OCI-LY7 (cell line): ENCODE measurements around the gene MFSD6L.

Experiments used
- CTCF ChIP-seq: fragments of 200-600 bp; sonication (generic); conservative IDR thresholded peaks from 2 replicates; pipeline ENCODE4 v1.5.1; 2014; ENCODE audit warnings: mild to moderate bottlenecking, antibody characterized with exemption, low read length, moderate library complexity, mixed read lengths
- EZH2phosphoT487 ChIP-seq: fragments of 200-600 bp; sonication (generic); IDR thresholded peaks from 2 replicates; pipeline ENCODE4 v1.6.1; 2018; ENCODE audit warnings: low read depth, borderline replicate concordance, mild to moderate bottlenecking, mixed run types, antibody characterized with exemption, low read length, moderate library complexity, mixed read lengths

GRCh38 chr17:8794636-8795035, 4.5 kb downstream of the MFSD6L start:
- no peak for TF ChIP-seq CTCF
- TF ChIP-seq EZH2phosphoT487 = no peak
